OCI-LY7 (cell line): ENCODE results near the gene OXSM. TPM values are rescaled to one million over a fixed set of nuclear protein-coding genes. Genes with fewer than 3 reads are reported as not detected.

Experiments used
- BruUV-seq: library from RNA; stranded (reverse); fragments of 400-500 nt; replicated peaks from 2 replicates; lab custom pipeline; 2021; lab: Mats Ljungman, UMichigan
- CTCF ChIA-PET: fragments of 300-600 bp; sonication (Branson Sonifier 250); formaldehyde crosslinking; loops from one replicate; lab custom pipeline; 2022; ENCODE audit warnings: antibody characterized with exemption; ENCODE audit not compliant: unreplicated experiment; lab: Charles Lee
- POLR2A ChIA-PET: fragments of 300-600 bp; sonication (Branson Sonifier 250); formaldehyde crosslinking; loops from one replicate; lab custom pipeline; 2022; ENCODE audit warnings: antibody characterized with exemption; lab: Charles Lee
- DNase-seq: peaks from one replicate; pipeline ENCODE4 v3.0.0-alpha.2; 2015; ENCODE audit warnings: low spot score
- H2AFZ ChIP-seq: fragments of 200-600 bp; sonication (generic), shearing (Covaris generic); 2 replicates; pipeline ENCODE4 v1.6.1; 2014; ENCODE audit warnings: mild to moderate bottlenecking, antibody characterized with exemption, low read length, moderate library complexity
- H3K27ac ChIP-seq: fragments of 200-600 bp; sonication (generic); 2 replicates; pipeline ENCODE4 v1.5.1; 2014; ENCODE audit warnings: mixed run types, low read depth, mild to moderate bottlenecking, moderate library complexity, low read length, inconsistent platforms; ENCODE audit not compliant: poor library complexity, severe bottlenecking
- H3K36me3 ChIP-seq: fragments of 200-600 bp; sonication (generic); 2 replicates; pipeline ENCODE4 v1.6.1; 2014; ENCODE audit warnings: mild to moderate bottlenecking, antibody characterized with exemption, low read length, moderate library complexity, mixed read lengths; ENCODE audit not compliant: insufficient read depth
- H3K4me1 ChIP-seq: fragments of 200-600 bp; sonication (generic); 2 replicates; pipeline ENCODE4 v1.5.1; 2014; ENCODE audit warnings: mild to moderate bottlenecking, low read length; ENCODE audit not compliant: insufficient read depth, poor library complexity, severe bottlenecking
- H3K4me2 ChIP-seq: fragments of 200-600 bp; sonication (generic); 2 replicates; pipeline ENCODE4 v1.6.1; 2014; ENCODE audit warnings: mild to moderate bottlenecking, low read length
- H3K4me3 ChIP-seq: fragments of 200-600 bp; sonication (generic); 2 replicates; pipeline ENCODE4 v1.5.1; 2014; ENCODE audit warnings: mild to moderate bottlenecking, low read depth, low read length; ENCODE audit not compliant: poor library complexity, severe bottlenecking
- H3K79me2 ChIP-seq: fragments of 200-600 bp; sonication (generic); 2 replicates; pipeline ENCODE4 v1.6.1; 2016; ENCODE audit warnings: low read depth, mild to moderate bottlenecking, low read length, moderate library complexity, mixed read lengths; ENCODE audit not compliant: insufficient read depth
- H3K9me2 ChIP-seq: fragments of 200-600 bp; sonication (generic); 2 replicates; pipeline ENCODE4 v1.6.1; 2016; ENCODE audit warnings: mild to moderate bottlenecking, low read length, mixed read lengths; ENCODE audit not compliant: insufficient read depth
- H3K9me3 ChIP-seq: fragments of 200-600 bp; sonication (generic); 2 replicates; pipeline ENCODE4 v1.6.1; 2014; ENCODE audit warnings: mild to moderate bottlenecking, mixed run types, low read length, mixed read lengths
- H4K20me1 ChIP-seq: fragments of 200-600 bp; sonication (generic); 2 replicates; pipeline ENCODE4 v1.6.1; 2014; ENCODE audit warnings: mild to moderate bottlenecking, antibody characterized with exemption, low read length, moderate library complexity, mixed read lengths; ENCODE audit not compliant: insufficient read depth
- CTCF ChIP-seq: fragments of 200-600 bp; sonication (generic); conservative IDR thresholded peaks from 2 replicates; pipeline ENCODE4 v1.5.1; 2014; ENCODE audit warnings: mild to moderate bottlenecking, antibody characterized with exemption, low read length, moderate library complexity, mixed read lengths
- EZH2phosphoT487 ChIP-seq: fragments of 200-600 bp; sonication (generic); IDR thresholded peaks from 2 replicates; pipeline ENCODE4 v1.6.1; 2018; ENCODE audit warnings: low read depth, borderline replicate concordance, mild to moderate bottlenecking, mixed run types, antibody characterized with exemption, low read length, moderate library complexity, mixed read lengths
- intact Hi-C: fragments of 100-400 bp; cut with micrococcal nuclease; formaldehyde crosslinking; loops from one replicate; pipeline ENCODE4 v1.10.0; 2022; ENCODE audit not compliant: unreplicated experiment
- total RNA-seq, 2 experiments: library from RNA; depleted of rRNA in 1 of 2; stranded (reverse); fragments of >200 nt in 1 of 2; shearing (Covaris generic) in 1 of 2; gene quantifications; 2 replicates each; pipeline ENCODE4 v1.2.3, GENCODE V29; 2014 to 2022

The OXSM gene
- total RNA-seq, 2 experiments from 2014 or later = 17.0 to 17.3 TPM

GRCh38 chr3:25817638-25818037 is 27.7 kb downstream of the OXSM start:
- Histone ChIP-seq H3K4me1 (peaks cover 21% of the 10 kb centered on the region), H3K27ac (no peak overlapping the region), H2AFZ (no peak overlapping the region; the same call in 1 of the 2 replicates), H3K9me3 (no peaks in the 10 kb centered on the region), H3K4me3 (no peak overlapping the region), H3K36me3 (no peaks in the 10 kb centered on the region), H3K4me2 (no peak overlapping the region), H4K20me1 (no peaks in the 10 kb centered on the region), H3K9me2 (no peaks in the 10 kb centered on the region), H3K79me2 (no peaks in the 10 kb centered on the region)
- no peak for DNase-seq
- BruUV-seq = no TSS peak
- intact Hi-C loops = no loop called here
- TF ChIP-seq EZH2phosphoT487 (no peak), CTCF (no peak)
- ChIA-PET CTCF (no interaction called here), POLR2A (interaction anchor here (0.7 to 1.3 kb wide), 3 partner anchors 12 to 20 kb away, joined by 3 to 4 read pairs (median 3); no protein-coding TSS in a partner anchor)

GRCh38 chr3:25818335-25818734 is 28.4 kb downstream of the OXSM start:
- 0 out of 2 replicates have a peak overlapping the region, but pooled peaks have one; percentile 28 for H3K4me2 ChIP-seq
- TF ChIP-seq EZH2phosphoT487 (no peak), CTCF (no peak)
- peak overlapping the region; percentile 96; the same call in 1 of the 2 replicates for H2AFZ ChIP-seq
- BruUV-seq = no TSS peak
- H3K79me2 ChIP-seq = no peaks in the 10 kb centered on the region
- intact Hi-C loops = no loop called here
- peaks cover 21% of the 10 kb centered on the region for H3K4me1 ChIP-seq
- no peaks in the 10 kb centered on the region for H3K9me2 ChIP-seq
- H3K27ac ChIP-seq = no peak overlapping the region
- no peaks in the 10 kb centered on the region for H3K9me3 ChIP-seq
- POLR2A ChIA-PET = interaction anchor here (2.0 kb wide), 1 partner anchor 35 kb away, joined by 5 read pairs; the partner anchor contains the start of gene NGLY1
- H3K4me3 ChIP-seq = no peak overlapping the region
- H4K20me1 ChIP-seq = no peaks in the 10 kb centered on the region
- CTCF ChIA-PET = no interaction called here
- H3K36me3 ChIP-seq = no peaks in the 10 kb centered on the region
- no peak for DNase-seq

GRCh38 chr3:25820366-25820765 is 30.5 kb downstream of the OXSM start:
- no peaks in the 10 kb centered on the region for H3K79me2 ChIP-seq
- DNase-seq = no peak
- H3K4me2 ChIP-seq = no peak overlapping the region
- BruUV-seq = no TSS peak
- 0 out of 2 replicates have a peak, but pooled peaks cover 7% of the 10 kb centered on the region for H3K9me3 ChIP-seq
- H2AFZ ChIP-seq = peak overlapping the region; percentile 16; the same call in 1 of the 2 replicates
- TF ChIP-seq CTCF = no peak
- no peak for TF ChIP-seq EZH2phosphoT487
- H4K20me1 ChIP-seq = no peaks in the 10 kb centered on the region
- H3K4me1 ChIP-seq = peaks cover 21% of the 10 kb centered on the region
- no peaks in the 10 kb centered on the region for H3K9me2 ChIP-seq
- ChIA-PET CTCF (interaction anchor here (1.0 kb wide), 1 partner anchor 12 kb away, joined by 3 read pairs; no protein-coding TSS in a partner anchor), POLR2A (interaction anchor here (1.1 to 2.0 kb wide), 5 partner anchors 10 to 37 kb away, joined by 3 to 8 read pairs (median 4); partner anchors contain the start of gene NGLY1)
- intact Hi-C loops = no loop called here
- H3K36me3 ChIP-seq = no peaks in the 10 kb centered on the region
- H3K4me3 ChIP-seq = no peak overlapping the region
- H3K27ac ChIP-seq = no peak overlapping the region
